H1 (cell line): ENCODE data around the gene STXBP5. TPM values are rescaled to one million over a fixed set of nuclear protein-coding genes. Genes with fewer than 3 reads are reported as not detected.

Experiments
- CTCF ChIA-PET: fragments of 300-600 bp; sonication (Branson Sonifier 250); formaldehyde crosslinking; loops from one replicate; lab custom pipeline; 2021; ENCODE audit not compliant: partially characterized antibody; lab: Charles Lee
- POLR2A ChIA-PET: fragments of 300-600 bp; sonication (Branson Sonifier 250); formaldehyde crosslinking; loops from one replicate; lab custom pipeline; 2021; ENCODE audit warnings: inconsistent platforms; ENCODE audit not compliant: partially characterized antibody; lab: Charles Lee
- DNase-seq, 2 experiments: peaks; one replicate each; pipeline versions ENCODE4 v3.0.0 to v3.0.0-alpha.2; 2010 to 2022; ENCODE audit warnings: low spot score in 2 of 2, low read depth in 1 of 2, mixed read lengths in 1 of 2
- FAIRE-seq: peaks from 2 replicates; lab custom pipeline; 2011; peaks lifted over from hg19 to GRCh38; lab: Jason Lieb, UNC
- H2AFZ ChIP-seq: 2 replicates; pipeline ENCODE4 v1.8.1; 2012; ENCODE audit warnings: low read length, inconsistent platforms
- H2AK5ac ChIP-seq: 2 replicates; pipeline ENCODE4 v1.6.1; 2013; ENCODE audit warnings: low read depth, low read length
- H2BK120ac ChIP-seq: replicated peaks from 2 replicates; pipeline ENCODE3; 2013; ENCODE audit warnings: low read depth, low read length, inconsistent platforms
- H2BK12ac ChIP-seq: 2 replicates; pipeline ENCODE4 v1.6.1; 2013; ENCODE audit warnings: low read depth, low read length
- H2BK15ac ChIP-seq: 2 replicates; pipeline ENCODE4 v1.6.1; 2013; ENCODE audit warnings: low read length
- H2BK20ac ChIP-seq: 2 replicates; pipeline ENCODE4 v1.6.1; 2013; ENCODE audit warnings: low read length
- H2BK5ac ChIP-seq: 2 replicates; pipeline ENCODE4 v1.6.1; 2013; ENCODE audit warnings: low read depth, low read length
- H3K14ac ChIP-seq: 2 replicates; pipeline ENCODE4 v1.6.1; 2013; ENCODE audit warnings: inconsistent platforms; ENCODE audit not compliant: insufficient read length
- H3K18ac ChIP-seq: 2 replicates; pipeline ENCODE4 v1.6.1; 2013; ENCODE audit warnings: low read length; ENCODE audit errors: extremely low read depth
- H3K23ac ChIP-seq: 2 replicates; pipeline ENCODE4 v1.6.1; 2013; ENCODE audit warnings: inconsistent platforms; ENCODE audit not compliant: insufficient read length
- H3K23me2 ChIP-seq: 2 replicates; pipeline ENCODE4 v1.6.1; 2013; ENCODE audit warnings: low read depth, low read length
- H3K27ac ChIP-seq: 2 replicates; pipeline ENCODE4 v1.6.1; 2011; ENCODE audit warnings: low read depth, low read length, inconsistent platforms
- H3K27me3 ChIP-seq, 4 experiments: replicated peaks in 1 of 4; 1 replicate in 1 of 4; 2 replicates in 3 of 4; pipeline versions ENCODE4 v1.6.1 to v1.8.1; 2011 to 2013; ENCODE audit warnings: low read length in 3 of 4, mild to moderate bottlenecking in 3 of 4, inconsistent platforms in 2 of 4, mixed read lengths in 2 of 4, moderate library complexity in 1 of 4; ENCODE audit not compliant: control insufficient read depth in 3 of 4, insufficient read depth in 3 of 4; ENCODE audit errors: extremely low read depth in 1 of 4
- H3K36me3 ChIP-seq, 4 experiments: 2 replicates each; pipeline versions ENCODE4 v1.6.1 to v1.8.1; 2011 to 2013; ENCODE audit warnings: mild to moderate bottlenecking in 4 of 4, low read length in 3 of 4, moderate library complexity in 2 of 4, control low read depth in 1 of 4, inconsistent platforms in 1 of 4; ENCODE audit not compliant: insufficient read depth in 4 of 4, control insufficient read depth in 2 of 4
- H3K4ac ChIP-seq: replicated peaks from 2 replicates; pipeline ENCODE3; 2013; ENCODE audit warnings: low read length, low read depth, mixed read lengths, inconsistent platforms; ENCODE audit not compliant: insufficient read length
- H3K4me1 ChIP-seq, 4 experiments: replicated peaks in 1 of 4; 1 replicate in 1 of 4; 2 replicates in 3 of 4; pipeline versions ENCODE4 v1.6.1 to v1.8.1; 2011 to 2013; ENCODE audit warnings: low read length in 3 of 4, inconsistent platforms in 2 of 4, mixed read lengths in 1 of 4; ENCODE audit not compliant: insufficient read depth in 4 of 4, control insufficient read depth in 3 of 4
- H3K4me2 ChIP-seq, 2 experiments: 2 replicates each; pipeline versions ENCODE4 v1.6.1 to v1.8.1; 2011 to 2013; ENCODE audit warnings: low read depth in 2 of 2, low read length in 2 of 2, control low read depth in 1 of 2, inconsistent platforms in 1 of 2, mild to moderate bottlenecking in 1 of 2; ENCODE audit not compliant: insufficient read depth in 1 of 2
- H3K4me3 ChIP-seq, 4 experiments: fragments of 200-600, 300-600 bp in 1 of 4; sonication (generic), shearing (Covaris generic), sonication (Bioruptor Twin) in 1 of 4; 2 replicates each; pipeline versions ENCODE4 v1.5.1 to v1.8.1; 2011 to 2016; ENCODE audit warnings: low read length in 4 of 4, low read depth in 3 of 4, control low read depth in 2 of 4, inconsistent platforms in 2 of 4, mild to moderate bottlenecking in 2 of 4, mixed read lengths in 1 of 4, moderate library complexity in 1 of 4; ENCODE audit not compliant: insufficient read depth in 2 of 4; ENCODE audit errors: extremely low read depth in 1 of 4
- H3K56ac ChIP-seq: replicated peaks from 2 replicates; pipeline ENCODE3; 2013; ENCODE audit warnings: low read depth, mild to moderate bottlenecking, mixed read lengths, low read length, inconsistent platforms; ENCODE audit not compliant: insufficient read length
- H3K79me1 ChIP-seq: 2 replicates; pipeline ENCODE4 v1.6.1; 2013; ENCODE audit warnings: low read depth, low read length, control low read depth
- H3K79me2 ChIP-seq, 2 experiments: 2 replicates each; pipeline versions ENCODE4 v1.6.1 to v1.8.1; 2012 to 2013; ENCODE audit warnings: low read length in 2 of 2, mild to moderate bottlenecking in 2 of 2, inconsistent platforms in 1 of 2; ENCODE audit not compliant: insufficient read depth in 2 of 2, control insufficient read depth in 1 of 2
- H3K9ac ChIP-seq, 4 experiments: replicated peaks in 1 of 4; 1 replicate in 1 of 4; 2 replicates in 3 of 4; pipeline versions ENCODE4 v1.6.1 to v1.8.1; 2011 to 2013; ENCODE audit warnings: low read depth in 3 of 4, low read length in 3 of 4, control low read depth in 2 of 4, mild to moderate bottlenecking in 2 of 4, moderate library complexity in 2 of 4, inconsistent platforms in 1 of 4; ENCODE audit errors: extremely low read depth in 1 of 4
- H3K9me3 ChIP-seq, 2 experiments: 2 replicates each; pipeline versions ENCODE4 v1.6.1 to v1.8.1; 2012 to 2013; ENCODE audit warnings: mild to moderate bottlenecking in 2 of 2, moderate library complexity in 2 of 2, control low read depth in 1 of 2, inconsistent platforms in 1 of 2, low read depth in 1 of 2, low read length in 1 of 2, mixed read lengths in 1 of 2; ENCODE audit not compliant: insufficient read depth in 2 of 2
- H4K20me1 ChIP-seq, 2 experiments: replicated peaks in 1 of 2; 2 replicates each; pipeline versions ENCODE3 to v1.8.1; 2011 to 2013; ENCODE audit warnings: inconsistent platforms in 2 of 2, low read length in 2 of 2, mild to moderate bottlenecking in 1 of 2; ENCODE audit not compliant: insufficient read depth in 2 of 2, control insufficient read depth in 1 of 2
- H4K5ac ChIP-seq: 2 replicates; pipeline ENCODE4 v1.6.1; 2013; ENCODE audit warnings: low read length, low read depth, mixed read lengths, inconsistent platforms; ENCODE audit not compliant: insufficient read length
- H4K8ac ChIP-seq: 2 replicates; pipeline ENCODE4 v1.8.0; 2013; ENCODE audit warnings: mild to moderate bottlenecking, moderate library complexity, low read length, inconsistent platforms; ENCODE audit not compliant: insufficient read depth; ENCODE audit errors: extremely low read depth
- H4K91ac ChIP-seq: replicated peaks from 2 replicates; pipeline ENCODE3; 2013; ENCODE audit warnings: low read length, mixed read lengths, inconsistent platforms; ENCODE audit not compliant: insufficient read length
- CBX8 ChIP-seq: fragments of 300-800, 300-1000 bp; sonication (generic); IDR thresholded peaks from 2 replicates; pipeline ENCODE4 v1.7.1; 2016; ENCODE audit warnings: low read depth, low read length, borderline replicate concordance
- CEBPB ChIP-seq: IDR thresholded peaks from 2 replicates; pipeline ENCODE4 v1.6.1; 2012; ENCODE audit warnings: low read depth, low read length
- FOSL1 ChIP-seq: IDR thresholded peaks from 2 replicates; pipeline ENCODE4 v1.6.1; 2011; ENCODE audit warnings: mild to moderate bottlenecking, low read depth, low read length, moderate library complexity; ENCODE audit not compliant: insufficient read depth
- GTF2F1 ChIP-seq: IDR thresholded peaks from 2 replicates; pipeline ENCODE4 v1.6.1; 2012; ENCODE audit warnings: low read depth, low read length, improper control_type of control experiment, borderline replicate concordance
- WGBS, 2 experiments: shearing (Covaris generic) in 1 of 2; methylation state at CpG; one replicate each; pipeline versions ENCODE4 v1.1.6 to v1.1.7; 2013 to 2015; ENCODE audit warnings: low lambda C conversion rate in 2 of 2, mixed read lengths in 2 of 2, inconsistent platforms in 1 of 2, low coverage in 1 of 2, missing lambda C conversion rate in 1 of 2; ENCODE audit not compliant: insufficient replicate concordance in 2 of 2, insufficient coverage in 1 of 2, insufficient read length in 1 of 2; ENCODE audit errors: extremely low coverage in 1 of 2, missing lambda C conversion rate in 1 of 2; 5-methylcytosine and 5-hydroxymethylcytosine counted together
- polyA plus RNA-seq, 7 experiments: library from polyadenylated mRNA; depleted of rRNA in 3 of 7; stranded (reverse) in 5 of 7; unstranded in 2 of 7; fragments of >200 nt in 5 of 7; fragments of 200-250 nt in 2 of 7; gene quantifications; 1 replicate in 5 of 7; 2 replicates in 1 of 7; 4 replicates in 1 of 7; pipeline versions ENCODE4 v1.2.1 to v1.2.3, GENCODE V29; 2011 to 2013; ENCODE audit warnings: missing spikeins in 2 of 7, mixed read lengths in 2 of 7
- total RNA-seq: library from RNA; stranded (reverse); fragmentation: NEBNext Ultra II Directional; extraction: Animal tissue kit (Norgen Biotek cat#: 25700); gene quantifications from 2 replicates; pipeline ENCODE4 v1.2.1, GENCODE V29; 2021

STXBP5 gene
- total and polyA plus RNA-seq, 2 of the 8 experiments (the other 6 are each of a cell fraction or from before 2014, with no cell fraction given) = 2.7 to 10.8 TPM

DNA sequence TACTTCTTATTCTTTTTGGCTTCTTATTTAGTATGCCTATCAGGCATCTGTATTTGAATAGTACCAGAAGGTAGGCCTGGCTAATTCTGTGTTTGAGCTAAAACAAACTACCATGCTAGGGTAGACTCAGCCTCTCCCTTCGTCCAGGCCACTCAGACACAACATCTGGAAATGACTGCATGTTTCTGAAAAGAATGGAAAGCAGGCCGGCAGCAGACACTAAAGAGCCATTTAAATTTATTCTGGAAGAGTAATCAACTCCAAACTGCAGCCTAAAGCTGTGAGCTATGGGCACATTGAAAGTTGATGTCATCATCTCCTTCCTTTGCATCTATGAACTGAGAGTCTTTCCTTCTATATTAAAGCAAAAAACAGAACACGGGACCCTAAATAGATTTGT is 233.4 kb downstream of the STXBP5 start:
- Histone ChIP-seq H2AK5ac (no peak overlapping the region), H3K14ac (no peak overlapping the region), H3K9me3 (peaks cover 0 to 8% of the 10 kb centered on the region in 2 experiments; a peak in 1 of 4 replicates), H4K5ac (no peak overlapping the region), H3K9ac (no peak overlapping the region), H3K56ac (no peak overlapping the region), H3K79me2 (no peaks in the 10 kb centered on the region), H3K79me1 (no peaks in the 10 kb centered on the region), H3K4me3 (no peak overlapping the region), H2AFZ (no peak overlapping the region), H3K36me3 (peaks cover 0 to 3% (median 0%) of the 10 kb centered on the region in 4 experiments; a peak in 1 of 8 replicates), H3K23me2 (no peaks in the 10 kb centered on the region), H3K4me2 (no peak overlapping the region), H3K18ac (no peak overlapping the region), H2BK20ac (no peak overlapping the region), H3K4ac (no peak overlapping the region), H4K20me1 (no peaks in the 10 kb centered on the region), H2BK5ac (no peak overlapping the region), H4K91ac (no peak overlapping the region), H3K4me1 (peaks cover 0 to 22% (median 8%) of the 10 kb centered on the region in 4 experiments; a peak in 4 of 7 replicates), H3K27ac (no peak overlapping the region), H2BK120ac (no peak overlapping the region), H2BK15ac (no peak overlapping the region), H3K23ac (no peak overlapping the region), H2BK12ac (no peak overlapping the region; the same call in 1 of the 2 replicates), H4K8ac (no peak overlapping the region), H3K27me3 (peaks cover 20 to 61% (median 44%) of the 10 kb centered on the region in 4 experiments)
- FAIRE-seq = no peak
- POLR2A ChIA-PET = no interaction called here
- CTCF ChIA-PET = interaction anchor here (1.2 kb wide), 1 partner anchor 68 kb away, joined by 4 read pairs; no protein-coding TSS in a partner anchor
- no peak for DNase-seq
- 67% methylated on average over 3 of the region's 3 CpGs; no CpG with 5 or more reads in 1 of the 2 experiments for WGBS, 2 experiments
- no peak for TF ChIP-seq FOSL1
- no peak for TF ChIP-seq CEBPB
- TF ChIP-seq GTF2F1 = no peak
- no peak for TF ChIP-seq CBX8
